B cell (primary cell): ENCODE data around the gene CPD.
"Not testable (repeated sequence)": the region's sequence is repeated elsewhere in the genome, so short reads cannot be mapped to it uniquely, and the experiment has no call there.

ENCODE experiments used
- EZH2 ChIP-seq: IDR thresholded peaks from 2 replicates; pipeline ENCODE4 v1.6.1; 2012; ENCODE audit warnings: borderline replicate concordance, low read depth, mild to moderate bottlenecking, moderate library complexity, low read length; ENCODE audit not compliant: insufficient read depth, poor library complexity, severe bottlenecking
- TF ChIP-seq, protein P1 (sequence below): fragments of 200-600 bp; IDR thresholded peaks from one replicate; pipeline ENCODE4 v1.8.0; 2022; ENCODE audit warnings: antibody characterized with exemption, mild to moderate bottlenecking

DNA sequence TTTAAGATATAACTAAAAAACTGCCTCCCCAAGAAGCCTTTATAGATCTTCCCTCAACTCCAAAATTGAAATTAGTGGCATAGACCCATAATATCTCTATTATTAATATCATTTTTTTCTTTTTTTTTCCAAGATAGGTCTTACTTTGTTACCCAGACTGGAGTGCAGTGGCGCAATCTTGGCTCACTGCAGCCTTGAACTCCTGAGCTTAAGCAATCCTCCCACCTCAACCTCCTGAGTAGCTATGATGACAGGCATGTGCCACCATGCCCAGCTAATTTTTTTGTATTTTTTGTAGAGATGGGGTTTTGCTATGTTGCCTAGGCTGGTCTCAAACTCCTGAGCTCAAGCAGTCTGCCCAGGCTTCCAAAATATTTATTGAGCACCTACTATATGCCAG, 39.3 kb downstream of the CPD start:
- TF ChIP-seq, protein P1, sequence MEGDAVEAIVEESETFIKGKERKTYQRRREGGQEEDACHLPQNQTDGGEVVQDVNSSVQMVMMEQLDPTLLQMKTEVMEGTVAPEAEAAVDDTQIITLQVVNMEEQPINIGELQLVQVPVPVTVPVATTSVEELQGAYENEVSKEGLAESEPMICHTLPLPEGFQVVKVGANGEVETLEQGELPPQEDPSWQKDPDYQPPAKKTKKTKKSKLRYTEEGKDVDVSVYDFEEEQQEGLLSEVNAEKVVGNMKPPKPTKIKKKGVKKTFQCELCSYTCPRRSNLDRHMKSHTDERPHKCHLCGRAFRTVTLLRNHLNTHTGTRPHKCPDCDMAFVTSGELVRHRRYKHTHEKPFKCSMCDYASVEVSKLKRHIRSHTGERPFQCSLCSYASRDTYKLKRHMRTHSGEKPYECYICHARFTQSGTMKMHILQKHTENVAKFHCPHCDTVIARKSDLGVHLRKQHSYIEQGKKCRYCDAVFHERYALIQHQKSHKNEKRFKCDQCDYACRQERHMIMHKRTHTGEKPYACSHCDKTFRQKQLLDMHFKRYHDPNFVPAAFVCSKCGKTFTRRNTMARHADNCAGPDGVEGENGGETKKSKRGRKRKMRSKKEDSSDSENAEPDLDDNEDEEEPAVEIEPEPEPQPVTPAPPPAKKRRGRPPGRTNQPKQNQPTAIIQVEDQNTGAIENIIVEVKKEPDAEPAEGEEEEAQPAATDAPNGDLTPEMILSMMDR, result not testable (repeated sequence)
- not testable (repeated sequence) for TF ChIP-seq EZH2
